A673 (cell line): Measurements from ENCODE around the gene STKLD1. TPM values are rescaled to one million over a fixed set of nuclear protein-coding genes. Genes with fewer than 3 reads are reported as not detected.
"Not testable (repeated sequence)": the region's sequence is repeated elsewhere in the genome, so short reads cannot be mapped to it uniquely, and the experiment has no call there.

Experiments used
- Bru-seq: library from RNA; stranded (reverse); fragments of 400-500 nt; gene quantifications from one replicate; lab custom pipeline; 2021; lab: Mats Ljungman, UMichigan
- BruChase-seq, 2 experiments: library from RNA; stranded (reverse); fragments of 400-500 nt; gene quantifications; one replicate each; lab custom pipeline; 2021; lab: Mats Ljungman, UMichigan
- BruUV-seq: library from RNA; stranded (reverse); fragments of 400-500 nt; replicated peaks from 2 replicates; lab custom pipeline; 2021; lab: Mats Ljungman, UMichigan
- CTCF ChIA-PET: fragments of 300-600 bp; sonication (Branson Sonifier 250); formaldehyde crosslinking; loops from one replicate; lab custom pipeline; 2022; ENCODE audit warnings: antibody characterized with exemption; lab: Charles Lee
- POLR2A ChIA-PET: fragments of 300-600 bp; sonication (Branson Sonifier 250); formaldehyde crosslinking; loops from one replicate; lab custom pipeline; 2022; ENCODE audit warnings: antibody characterized with exemption; ENCODE audit not compliant: low non-redundant PET; lab: Charles Lee
- DNase-seq: peaks from one replicate; pipeline ENCODE4 v3.0.0-alpha.2; 2015; ENCODE audit warnings: low spot score
- H3K27ac ChIP-seq: fragments of 200-600 bp; sonication (generic); 2 replicates; pipeline ENCODE4 v1.5.1; 2016; ENCODE audit warnings: mixed run types, low read depth, mild to moderate bottlenecking, mixed read lengths, antibody characterized with exemption, low read length; ENCODE audit not compliant: poor library complexity, severe bottlenecking
- H3K27me3 ChIP-seq: fragments of 200-600 bp; sonication (generic); replicated peaks from 2 replicates; pipeline ENCODE4 v1.6.1; 2017; ENCODE audit warnings: mixed run types, low read depth, mild to moderate bottlenecking, mixed read lengths, antibody characterized with exemption, low read length; ENCODE audit not compliant: insufficient read depth, poor library complexity
- H3K36me3 ChIP-seq: fragments of 200-600 bp; sonication (generic); 2 replicates; pipeline ENCODE4 v1.6.1; 2016; ENCODE audit warnings: mixed run types, mild to moderate bottlenecking, mixed read lengths, antibody characterized with exemption, low read length; ENCODE audit not compliant: insufficient read depth, poor library complexity, severe bottlenecking
- H3K4me1 ChIP-seq: fragments of 200-600 bp; sonication (generic); 2 replicates; pipeline ENCODE4 v1.6.1; 2017; ENCODE audit warnings: mixed run types, mild to moderate bottlenecking, mixed read lengths, antibody characterized with exemption, low read length; ENCODE audit not compliant: insufficient read depth, poor library complexity, severe bottlenecking
- H3K4me3 ChIP-seq: fragments of 200-600 bp; sonication (generic); 2 replicates; pipeline ENCODE4 v1.5.1; 2016; ENCODE audit warnings: low read depth, mixed run types, mild to moderate bottlenecking, mixed read lengths, low read length; ENCODE audit not compliant: poor library complexity, severe bottlenecking
- H3K9me3 ChIP-seq: fragments of 200-600 bp; sonication (generic); 2 replicates; pipeline ENCODE4 v1.6.1; 2016; ENCODE audit warnings: mixed run types, low read depth, mild to moderate bottlenecking, mixed read lengths, antibody characterized with exemption, low read length; ENCODE audit not compliant: poor library complexity, severe bottlenecking
- EZH2 ChIP-seq: fragments of 200-600 bp; sonication (generic); IDR thresholded peaks from 2 replicates; pipeline ENCODE4 v1.6.1; 2017; ENCODE audit warnings: borderline replicate concordance, low read depth, mild to moderate bottlenecking, mixed read lengths, antibody characterized with exemption, low read length; ENCODE audit not compliant: poor library complexity, severe bottlenecking
- intact Hi-C: fragments of 100-400 bp; cut with micrococcal nuclease; formaldehyde crosslinking; loops from one replicate; pipeline ENCODE4 v1.10.0; 2022; ENCODE audit not compliant: unreplicated experiment
- long read RNA-seq: library from polyadenylated mRNA; stranded (forward); transcript quantifications from one replicate; pipeline ENCODE4 v2.0.0, GENCODE V29; 2022
- total RNA-seq: library from RNA; stranded (reverse); gene quantifications from 2 replicates; pipeline ENCODE4 v1.2.3, GENCODE V29; 2021
- TF ChIP-seq, protein P1 (sequence below): fragments of 300-800, 200-600 bp; sonication (generic); conservative IDR thresholded peaks from 2 replicates; pipeline ENCODE4 v1.5.1; 2017; ENCODE audit warnings: low read depth, mild to moderate bottlenecking, antibody characterized with exemption, low read length, moderate library complexity, mixed read lengths

STKLD1 gene
- total RNA-seq (0.52 and 1.5 TPM in 2 replicates), Bru-seq, nascent RNA (percentile 16 among the genes with signal in this experiment), BruChase-seq, experiment 1, labeled RNA remaining after a 2-hour chase (percentile 17 among the genes with signal in this experiment), BruChase-seq, experiment 2, labeled RNA remaining after a 6-hour chase (percentile 27 among the genes with signal in this experiment)
- long read RNA-seq = 0 reads

DNA sequence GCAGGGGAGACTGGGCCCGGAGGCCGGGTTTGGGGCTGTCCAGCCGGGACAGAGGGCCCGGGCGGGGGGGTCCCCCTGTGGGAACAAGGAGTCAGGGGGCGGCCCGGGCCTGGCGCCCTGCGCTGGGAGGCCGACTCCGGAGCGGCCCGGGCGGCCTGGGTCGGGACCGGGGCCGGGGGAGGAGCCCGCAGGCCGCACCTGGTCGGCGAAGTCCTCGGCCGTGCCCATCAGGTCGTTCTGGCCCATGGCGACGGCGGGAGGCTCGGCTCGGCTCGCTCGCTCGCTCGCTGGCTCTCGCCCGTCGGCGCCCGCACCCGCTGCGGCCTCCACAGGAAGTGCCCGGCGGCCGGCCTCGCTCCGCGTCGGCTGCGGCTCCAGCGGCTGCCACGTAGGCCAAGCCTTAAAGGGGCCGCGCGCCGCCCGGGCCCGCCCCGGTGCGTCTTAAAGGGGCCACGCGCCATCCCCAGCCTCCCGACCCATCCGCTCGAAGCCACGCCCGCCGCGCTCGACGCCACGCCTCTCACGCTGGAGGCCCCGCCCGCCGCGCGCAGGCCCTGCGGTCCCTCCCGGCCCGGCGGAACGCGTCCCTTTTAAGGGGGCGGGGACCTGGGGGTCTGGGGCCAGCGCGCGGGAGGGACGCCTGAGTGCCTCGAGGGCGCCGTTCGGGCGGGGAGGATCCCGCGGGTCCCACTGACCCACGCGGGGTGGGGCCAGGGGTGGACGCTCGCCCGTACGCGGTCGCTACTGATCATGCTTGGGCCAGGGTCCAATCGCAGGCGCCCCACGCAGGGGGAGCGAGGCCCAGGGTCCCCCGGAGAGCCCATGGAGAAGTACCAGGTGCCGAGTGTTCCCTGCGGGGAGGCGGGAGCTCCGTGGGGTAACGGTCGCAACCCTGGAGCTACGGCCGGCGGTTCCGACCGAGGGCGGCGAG is at the start of gene STKLD1, which contains the start of gene SURF4:
Gene STKLD1 (plus strand): TSS at position 643 of the 931 bp plus-strand sequence. CDS start 108 bp downstream, at position 751.
Gene SURF4 (minus strand): TSS at position 337 of the 931 bp plus-strand sequence. CDS start 91 bp downstream, at position 246.
- no TSS peak for BruUV-seq
- Histone ChIP-seq H3K4me1 (peaks cover 21% of the 10 kb centered on the region), H3K27me3 (no peaks in the 10 kb centered on the region), H3K36me3 (peaks cover 26% of the 10 kb centered on the region), H3K27ac (peak within 1 kb of the TSS; percentile 98), H3K4me3 (peak within 1 kb of the TSS; percentile 97), H3K9me3 (no peaks in the 10 kb centered on the region)
- TF ChIP-seq, protein P1, sequence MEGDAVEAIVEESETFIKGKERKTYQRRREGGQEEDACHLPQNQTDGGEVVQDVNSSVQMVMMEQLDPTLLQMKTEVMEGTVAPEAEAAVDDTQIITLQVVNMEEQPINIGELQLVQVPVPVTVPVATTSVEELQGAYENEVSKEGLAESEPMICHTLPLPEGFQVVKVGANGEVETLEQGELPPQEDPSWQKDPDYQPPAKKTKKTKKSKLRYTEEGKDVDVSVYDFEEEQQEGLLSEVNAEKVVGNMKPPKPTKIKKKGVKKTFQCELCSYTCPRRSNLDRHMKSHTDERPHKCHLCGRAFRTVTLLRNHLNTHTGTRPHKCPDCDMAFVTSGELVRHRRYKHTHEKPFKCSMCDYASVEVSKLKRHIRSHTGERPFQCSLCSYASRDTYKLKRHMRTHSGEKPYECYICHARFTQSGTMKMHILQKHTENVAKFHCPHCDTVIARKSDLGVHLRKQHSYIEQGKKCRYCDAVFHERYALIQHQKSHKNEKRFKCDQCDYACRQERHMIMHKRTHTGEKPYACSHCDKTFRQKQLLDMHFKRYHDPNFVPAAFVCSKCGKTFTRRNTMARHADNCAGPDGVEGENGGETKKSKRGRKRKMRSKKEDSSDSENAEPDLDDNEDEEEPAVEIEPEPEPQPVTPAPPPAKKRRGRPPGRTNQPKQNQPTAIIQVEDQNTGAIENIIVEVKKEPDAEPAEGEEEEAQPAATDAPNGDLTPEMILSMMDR = no peak
- TF ChIP-seq EZH2 = no peak
- intact Hi-C loops = no loop called here
- ChIA-PET CTCF (no interaction called here), POLR2A (interaction anchor here (0.7 kb wide), 1 partner anchor 28 kb away, joined by 3 read pairs; the partner anchor contains the start of genes MED22 and RPL7A)
- peak; percentile 97 for DNase-seq

DNA sequence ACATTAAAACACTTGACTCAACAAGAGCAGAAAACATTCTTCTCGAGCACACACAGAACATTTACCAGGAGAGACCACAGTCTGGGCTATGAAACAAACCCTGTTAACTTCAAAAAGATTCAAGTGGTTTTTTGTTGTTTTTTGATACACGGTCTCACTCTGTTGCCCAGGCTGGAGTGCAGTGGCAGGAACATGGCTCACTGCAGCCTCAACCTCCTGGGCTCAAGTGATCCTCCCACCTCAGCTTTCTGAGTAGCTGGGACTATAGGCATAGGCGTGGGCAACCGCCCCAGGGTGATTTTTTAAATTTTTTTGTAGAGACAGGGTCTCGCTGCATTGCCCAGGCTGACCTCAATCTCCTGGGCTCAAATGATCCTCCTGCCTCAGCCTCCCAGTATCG is 49.1 kb upstream of the STKLD1 start:
- H3K27me3 ChIP-seq, intact Hi-C loops, H3K4me1 ChIP-seq, CTCF ChIA-PET, POLR2A ChIA-PET, H3K27ac ChIP-seq, H3K9me3 ChIP-seq, DNase-seq, H3K4me3 ChIP-seq, BruUV-seq: not testable (repeated sequence)
- H3K36me3 ChIP-seq = peaks cover 19% of the 10 kb centered on the region

DNA sequence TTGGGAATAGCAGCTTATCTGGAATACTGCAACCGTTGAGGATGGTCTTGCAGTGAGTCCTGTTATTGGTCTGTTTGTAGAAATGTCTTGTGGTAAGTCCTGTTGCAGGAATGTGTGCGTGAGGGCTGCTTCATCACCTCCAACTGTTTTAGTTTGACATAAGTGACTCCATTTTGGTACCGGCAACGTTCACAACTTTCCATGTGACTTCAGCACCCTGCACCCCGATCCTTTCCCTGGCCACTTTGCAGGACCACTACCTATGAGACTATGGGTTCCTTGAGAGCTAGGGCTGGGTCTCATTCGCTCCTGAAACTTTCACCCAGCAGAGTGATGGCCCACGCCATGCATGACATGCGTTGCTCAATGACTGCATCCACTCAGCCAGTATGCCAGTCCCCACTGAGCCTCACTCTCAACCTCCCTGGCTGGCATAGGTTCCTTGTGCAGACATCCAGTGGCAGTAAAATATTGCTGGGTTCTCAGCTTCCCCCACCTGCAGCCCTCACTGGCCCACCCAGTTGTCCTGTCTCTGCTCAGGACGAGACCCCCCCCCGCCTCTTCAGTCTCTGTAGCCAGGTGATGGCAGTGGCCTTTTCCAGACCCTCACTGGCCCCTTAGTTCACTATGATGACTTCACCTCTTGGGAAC is 48.2 kb upstream of the STKLD1 start:
- TF ChIP-seq, protein P1 = no peak
- no peak for TF ChIP-seq EZH2
- no TSS peak for BruUV-seq
- Histone ChIP-seq H3K27ac (no peak overlapping the region), H3K27me3 (no peaks in the 10 kb centered on the region), H3K4me1 (no peaks in the 10 kb centered on the region), H3K9me3 (no peaks in the 10 kb centered on the region), H3K36me3 (peaks cover 28% of the 10 kb centered on the region), H3K4me3 (no peak overlapping the region)
- DNase-seq = no peak
- CTCF ChIA-PET = interaction anchor here (0.5 kb wide), 1 partner anchor 52 kb away, joined by 5 read pairs; no protein-coding TSS in a partner anchor
- POLR2A ChIA-PET = no interaction called here
- intact Hi-C loops = loop anchor here (2.0 kb wide), 1 partner anchor 141 kb away; no protein-coding TSS in a partner anchor
